ENCODE data around the gene METTL15.
"Not testable (repeated sequence)": the region's sequence is repeated elsewhere in the genome, so short reads cannot be mapped to it uniquely, and the experiment has no call there.

Gene METTL15

DNA sequence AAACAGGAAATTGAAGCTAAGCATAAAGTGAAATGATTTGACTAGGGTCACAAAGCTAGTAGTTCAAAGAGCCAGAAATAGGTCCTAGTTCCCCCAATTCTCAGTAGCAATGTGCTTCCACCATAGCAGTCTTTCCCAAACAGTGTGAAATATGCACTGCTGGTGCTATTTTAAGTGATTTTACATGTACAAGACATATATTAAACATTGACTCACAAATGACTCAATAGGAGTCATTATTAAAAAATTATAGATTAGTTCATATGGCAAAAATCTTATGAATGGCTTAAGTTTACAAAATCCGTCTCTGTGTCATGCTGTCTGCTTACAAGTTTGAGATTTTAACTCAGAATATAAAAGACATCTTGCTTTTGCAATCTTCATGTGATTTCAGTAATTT is 21.6 kb upstream of the METTL15 start:
- no peak overlapping the region for H3K27ac Mint-ChIP-seq
- H3K9me3 Mint-ChIP-seq = no peaks in the 10 kb centered on the region
- DNase-seq = no peak
- peaks cover 7% of the 10 kb centered on the region for H3K4me1 Mint-ChIP-seq
- H3K27me3 Mint-ChIP-seq (ENCODE audit: low read depth, poor library complexity) = no peaks in the 10 kb centered on the region
- no peak overlapping the region for H3K4me3 Mint-ChIP-seq
- TF ChIP-seq, protein P1, sequence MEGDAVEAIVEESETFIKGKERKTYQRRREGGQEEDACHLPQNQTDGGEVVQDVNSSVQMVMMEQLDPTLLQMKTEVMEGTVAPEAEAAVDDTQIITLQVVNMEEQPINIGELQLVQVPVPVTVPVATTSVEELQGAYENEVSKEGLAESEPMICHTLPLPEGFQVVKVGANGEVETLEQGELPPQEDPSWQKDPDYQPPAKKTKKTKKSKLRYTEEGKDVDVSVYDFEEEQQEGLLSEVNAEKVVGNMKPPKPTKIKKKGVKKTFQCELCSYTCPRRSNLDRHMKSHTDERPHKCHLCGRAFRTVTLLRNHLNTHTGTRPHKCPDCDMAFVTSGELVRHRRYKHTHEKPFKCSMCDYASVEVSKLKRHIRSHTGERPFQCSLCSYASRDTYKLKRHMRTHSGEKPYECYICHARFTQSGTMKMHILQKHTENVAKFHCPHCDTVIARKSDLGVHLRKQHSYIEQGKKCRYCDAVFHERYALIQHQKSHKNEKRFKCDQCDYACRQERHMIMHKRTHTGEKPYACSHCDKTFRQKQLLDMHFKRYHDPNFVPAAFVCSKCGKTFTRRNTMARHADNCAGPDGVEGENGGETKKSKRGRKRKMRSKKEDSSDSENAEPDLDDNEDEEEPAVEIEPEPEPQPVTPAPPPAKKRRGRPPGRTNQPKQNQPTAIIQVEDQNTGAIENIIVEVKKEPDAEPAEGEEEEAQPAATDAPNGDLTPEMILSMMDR (IDR thresholded peaks at IDR 0.05) = no peak
- peaks cover 52% of the 10 kb centered on the region for H3K36me3 Mint-ChIP-seq (ENCODE audit: low read depth)

DNA sequence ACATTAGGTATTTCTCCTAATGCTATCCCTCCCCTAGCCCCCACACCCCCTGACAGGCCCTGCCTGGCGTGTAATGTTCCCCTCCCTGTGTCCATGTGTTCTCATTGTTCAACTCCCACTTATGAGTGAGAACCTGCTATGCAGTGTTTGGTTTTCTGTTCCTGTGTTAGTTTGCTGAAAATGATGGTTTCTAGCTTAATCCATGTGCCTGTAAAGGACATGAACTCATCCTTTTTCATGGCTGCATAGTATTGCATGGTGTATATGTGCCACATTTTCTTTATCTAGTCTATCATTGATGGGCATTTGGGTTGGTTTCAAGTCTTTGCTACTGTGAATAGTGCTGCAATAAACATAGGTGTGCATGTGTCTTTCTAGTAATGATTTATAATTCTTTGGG is 21.0 kb upstream of the METTL15 start:
- DNase-seq; H3K27me3 Mint-ChIP-seq (ENCODE audit: low read depth, poor library complexity); H3K4me3 Mint-ChIP-seq; H3K9me3 Mint-ChIP-seq; H3K4me1 Mint-ChIP-seq; H3K27ac Mint-ChIP-seq: not testable (repeated sequence)
- peaks cover 51% of the 10 kb centered on the region for H3K36me3 Mint-ChIP-seq (ENCODE audit: low read depth)

DNA sequence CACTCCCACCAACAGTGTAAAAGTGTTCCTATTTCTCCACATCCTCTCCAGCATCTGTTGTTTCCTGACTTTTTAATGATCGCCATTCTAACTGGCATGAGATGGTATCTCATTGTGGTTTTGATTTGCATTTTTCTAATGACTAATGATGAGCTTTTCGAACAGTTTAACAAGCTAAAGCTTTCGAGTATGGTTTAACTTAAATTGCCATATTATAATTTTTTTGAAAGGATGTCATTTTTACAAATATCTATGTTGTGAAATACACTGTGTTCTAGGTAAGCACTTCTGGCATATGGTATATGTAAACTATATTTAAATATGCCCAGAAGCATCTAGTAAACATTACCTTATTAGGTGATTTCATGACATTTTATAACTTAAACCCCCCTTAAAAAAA is 20.5 kb upstream of the METTL15 start:
- not testable (repeated sequence) for H3K27me3 Mint-ChIP-seq (ENCODE audit: low read depth, poor library complexity); H3K4me3 Mint-ChIP-seq; DNase-seq; H3K9me3 Mint-ChIP-seq; H3K27ac Mint-ChIP-seq; H3K4me1 Mint-ChIP-seq
- H3K36me3 Mint-ChIP-seq (ENCODE audit: low read depth) = peaks cover 53% of the 10 kb centered on the region

DNA sequence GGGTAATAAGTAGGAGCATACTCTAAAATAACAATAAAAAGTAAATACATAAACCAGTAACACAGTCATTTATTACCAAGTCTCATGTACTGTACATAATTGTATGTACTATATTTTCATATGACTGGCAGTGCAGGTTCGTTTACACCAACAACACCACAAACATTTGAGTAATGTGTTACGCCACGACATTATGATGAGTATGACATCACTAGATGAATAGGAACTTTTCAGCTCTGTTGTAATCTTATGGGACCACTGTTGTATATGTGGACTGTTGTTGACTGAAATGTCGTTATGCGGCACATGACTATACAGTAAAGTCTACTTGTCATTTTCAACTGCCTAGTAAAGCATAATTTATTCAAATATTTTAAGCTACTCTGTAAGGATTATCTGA is 18.8 kb upstream of the METTL15 start:
- TF ChIP-seq, protein P1 (IDR thresholded peaks at IDR 0.05) = no peak
- Mint-ChIP-seq H3K27me3 (ENCODE audit: low read depth, poor library complexity) (no peaks in the 10 kb centered on the region), H3K4me1 (peaks cover 7% of the 10 kb centered on the region), H3K27ac (no peak overlapping the region), H3K36me3 (ENCODE audit: low read depth) (peaks cover 52% of the 10 kb centered on the region), H3K9me3 (no peaks in the 10 kb centered on the region), H3K4me3 (no peak overlapping the region)
- DNase-seq = no peak

DNA sequence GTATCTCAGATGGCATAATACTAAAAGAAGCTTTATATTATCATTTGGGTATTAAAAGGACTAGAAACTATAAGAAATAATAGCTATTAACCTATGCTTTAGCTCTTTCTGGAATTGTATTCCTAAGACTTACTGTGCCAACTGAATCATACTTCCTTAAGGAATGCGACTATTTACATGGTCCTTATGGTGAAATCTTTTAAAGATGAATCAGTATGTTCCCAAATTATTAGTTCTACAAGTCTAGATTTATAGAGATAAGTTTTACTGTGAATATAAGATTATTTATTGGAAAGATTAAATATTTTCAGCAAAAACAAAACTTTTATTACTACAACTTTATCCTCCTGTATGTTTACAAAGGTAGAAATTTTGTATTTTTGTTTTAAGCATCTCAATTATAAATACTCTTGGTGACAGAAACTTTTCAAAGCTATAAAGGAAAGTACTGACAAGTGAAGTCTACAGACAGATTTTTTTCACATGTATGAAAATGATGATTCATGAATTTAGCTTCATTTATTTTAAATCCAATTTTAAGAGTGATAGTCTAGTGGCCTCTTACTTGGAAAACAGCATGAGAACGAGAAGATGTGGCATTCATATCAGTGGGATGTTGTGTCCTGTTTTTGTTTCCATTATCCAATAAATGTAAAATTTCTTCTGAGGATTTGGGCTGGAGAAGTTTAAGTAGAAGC is 18.0 kb upstream of the METTL15 start:
- DNase-seq = no peak
- TF ChIP-seq, protein P1 (IDR thresholded peaks at IDR 0.05) = no peak
- H3K36me3 Mint-ChIP-seq (ENCODE audit: low read depth) = peaks cover 56% of the 10 kb centered on the region
- H3K4me1 Mint-ChIP-seq = peaks cover 7% of the 10 kb centered on the region
- no peaks in the 10 kb centered on the region for H3K27me3 Mint-ChIP-seq (ENCODE audit: low read depth, poor library complexity)
- H3K9me3 Mint-ChIP-seq = no peaks in the 10 kb centered on the region
- H3K4me3 Mint-ChIP-seq = no peak overlapping the region
- no peak overlapping the region for H3K27ac Mint-ChIP-seq

DNA sequence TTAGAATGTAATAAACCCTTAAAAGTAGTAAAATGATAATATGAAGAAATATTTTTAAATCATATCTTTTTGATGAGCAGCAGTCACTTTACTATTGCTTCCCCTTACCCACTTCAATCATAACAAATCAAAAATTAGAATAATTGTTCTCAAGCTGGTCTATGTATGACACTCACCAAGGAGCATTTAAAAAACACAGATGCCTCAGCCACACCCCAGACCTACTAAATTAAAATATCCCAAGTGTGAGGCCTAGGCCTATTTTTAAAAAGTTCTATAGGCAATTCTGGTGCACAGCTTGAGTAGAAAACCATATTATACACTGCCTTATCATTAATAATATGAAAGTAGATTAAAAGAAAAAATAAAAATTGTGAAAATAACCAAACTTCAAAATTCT is 15.4 kb upstream of the METTL15 start:
- DNase-seq = no peak
- TF ChIP-seq, protein P1 (IDR thresholded peaks at IDR 0.05) = no peak
- Mint-ChIP-seq H3K4me3 (no peak overlapping the region), H3K36me3 (ENCODE audit: low read depth) (peaks cover 54% of the 10 kb centered on the region), H3K4me1 (no peaks in the 10 kb centered on the region), H3K9me3 (no peaks in the 10 kb centered on the region), H3K27me3 (ENCODE audit: low read depth, poor library complexity) (no peaks in the 10 kb centered on the region), H3K27ac (no peak overlapping the region)

DNA sequence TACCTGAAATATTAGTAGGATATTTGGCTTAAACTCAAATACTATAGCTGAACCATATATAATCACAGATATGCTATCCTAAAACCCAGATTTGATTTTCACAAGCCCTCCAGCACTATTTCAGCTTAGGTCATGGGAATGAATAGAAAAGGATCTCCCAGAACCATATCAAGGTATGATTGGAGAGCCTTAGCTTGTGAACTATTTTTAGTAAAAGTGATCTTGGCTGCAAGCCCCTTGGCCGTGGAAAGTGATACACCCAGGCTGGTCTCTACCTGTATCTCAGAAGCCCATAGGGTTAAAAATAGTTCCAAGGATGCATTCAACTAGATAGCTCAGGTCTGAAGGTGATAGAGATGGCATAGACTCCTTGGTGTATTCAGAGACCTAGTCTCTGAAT is 9.9 kb upstream of the METTL15 start:
- TF ChIP-seq, protein P1 (IDR thresholded peaks at IDR 0.05) = no peak
- Mint-ChIP-seq H3K9me3 (no peaks in the 10 kb centered on the region), H3K4me1 (peaks cover 38% of the 10 kb centered on the region), H3K4me3 (no peak overlapping the region), H3K27ac (no peak overlapping the region), H3K27me3 (ENCODE audit: low read depth, poor library complexity) (no peaks in the 10 kb centered on the region), H3K36me3 (ENCODE audit: low read depth) (peaks cover 22% of the 10 kb centered on the region)
- DNase-seq = no peak

Measured in nephron progenitor cell (in vitro differentiated cells).